Fibroblast of lung (primary cell): ENCODE results near the gene CSTB. TPM values are rescaled to one million over a fixed set of nuclear protein-coding genes. Genes with fewer than 3 reads are reported as not detected.

ENCODE experiments used
- DNase-seq, 2 donors: peaks; one replicate each; pipeline versions ENCODE4 v3.0.0 to v3.0.0-alpha.2; 2010; ENCODE audit warnings: low read depth in 2 of 2
- H2AFZ ChIP-seq: 2 replicates; pipeline ENCODE4 v1.5.1; 2012; ENCODE audit warnings: low read length, control low read depth, inconsistent platforms
- H3K27ac ChIP-seq: 2 replicates; pipeline ENCODE4 v1.5.1; 2011; ENCODE audit warnings: low read length, control low read depth; ENCODE audit not compliant: insufficient read depth
- H3K27me3 ChIP-seq: 2 replicates; pipeline ENCODE4 v1.5.1; 2011; ENCODE audit warnings: mild to moderate bottlenecking, low read length; ENCODE audit not compliant: control insufficient read depth, insufficient read depth
- H3K36me3 ChIP-seq: 2 replicates; pipeline ENCODE4 v1.5.1; 2011; ENCODE audit warnings: low read length; ENCODE audit not compliant: control insufficient read depth, insufficient read depth
- H3K4me1 ChIP-seq: 2 replicates; pipeline ENCODE4 v1.5.1; 2011; ENCODE audit warnings: low read length; ENCODE audit not compliant: control insufficient read depth, insufficient read depth; ENCODE audit errors: extremely low read depth
- H3K4me2 ChIP-seq: 2 replicates; pipeline ENCODE4 v1.5.1; 2011; ENCODE audit warnings: low read length, control low read depth; ENCODE audit not compliant: insufficient read depth; ENCODE audit errors: extremely low read depth
- H3K4me3 ChIP-seq, 4 experiments: fragments of 200-600 bp in 1 of 4; sonication (generic) in 1 of 4; replicated peaks in 1 of 4; 2 replicates each; pipeline ENCODE4 v1.5.1; 2011 to 2016; ENCODE audit warnings: low read length in 4 of 4, low read depth in 3 of 4, mild to moderate bottlenecking in 3 of 4, control low read depth in 2 of 4, inconsistent platforms in 1 of 4, mixed read lengths in 1 of 4; ENCODE audit not compliant: insufficient read depth in 1 of 4; ENCODE audit errors: control extremely low read depth in 1 of 4
- H3K79me2 ChIP-seq: 2 replicates; pipeline ENCODE4 v1.5.1; 2012; ENCODE audit warnings: mild to moderate bottlenecking, low read length, inconsistent platforms; ENCODE audit not compliant: control insufficient read depth, insufficient read depth
- H3K9ac ChIP-seq: 2 replicates; pipeline ENCODE4 v1.5.1; 2011; ENCODE audit warnings: mild to moderate bottlenecking, low read length, control low read depth; ENCODE audit not compliant: insufficient read depth
- H3K9me3 ChIP-seq: 2 replicates; pipeline ENCODE4 v1.5.1; 2012; ENCODE audit warnings: low read depth, low read length; ENCODE audit not compliant: control insufficient read depth, insufficient read depth
- H4K20me1 ChIP-seq: 2 replicates; pipeline ENCODE4 v1.5.1; 2011; ENCODE audit warnings: low read length; ENCODE audit not compliant: control insufficient read depth, insufficient read depth; ENCODE audit errors: extremely low read depth
- EZH2 ChIP-seq: IDR thresholded peaks from 2 replicates; pipeline ENCODE4 v1.5.1; 2012; ENCODE audit warnings: low read length, control low read depth, mild to moderate bottlenecking; ENCODE audit errors: missing control alignments
- polyA plus RNA-seq, 2 donors: library from polyadenylated mRNA; depleted of rRNA in 1 of 2; stranded (reverse) in 1 of 2; unstranded in 1 of 2; fragments of >200 nt; gene quantifications; 2 replicates each; pipeline ENCODE4 v1.2.1, GENCODE V29; 2011 to 2012; ENCODE audit warnings: missing spikeins in 1 of 2
- total RNA-seq: library from RNA; depleted of rRNA; stranded (reverse); fragments of >200 nt; gene quantifications from 2 replicates; pipeline ENCODE4 v1.2.1, GENCODE V29; 2014
- TF ChIP-seq, protein P1 (sequence below), 2 donors: IDR thresholded peaks in 1 of 2; conservative IDR thresholded peaks in 1 of 2; 1 replicate in 1 of 2; 2 replicates in 1 of 2; pipeline ENCODE4 v1.5.1; 2011 to 2012; ENCODE audit warnings: low read length in 2 of 2, control low read depth in 1 of 2, inconsistent platforms in 1 of 2, low read depth in 1 of 2, mild to moderate bottlenecking in 1 of 2

CSTB gene
- total and polyA plus RNA-seq, 2 donors (not counting 1 experiment from before 2014, with no cell fraction given), result 24.8 to 72.5 TPM

DNA sequence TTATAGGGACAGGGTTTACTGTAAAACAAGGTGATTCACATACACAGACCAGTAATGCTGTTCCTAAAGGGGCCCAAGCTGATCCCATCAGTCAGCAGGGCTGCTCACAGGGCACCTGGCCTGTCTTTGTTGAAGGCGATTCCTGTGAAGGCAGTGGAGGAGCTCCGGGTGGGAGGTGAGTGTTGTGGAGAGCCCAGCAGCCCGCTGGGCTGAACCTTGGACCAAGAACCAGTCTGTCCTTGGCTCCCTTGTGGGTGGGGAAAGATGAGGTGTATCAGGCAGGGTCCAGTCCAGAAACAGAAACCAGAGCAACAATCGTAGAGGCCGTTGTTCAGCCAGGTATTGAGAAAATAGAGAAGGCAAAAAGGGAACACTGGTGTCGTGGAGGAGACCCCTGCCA is 44.6 kb downstream of the CSTB start:
- Histone ChIP-seq H3K4me3 (no peak overlapping the region), H2AFZ (no peak overlapping the region), H3K4me1 (peaks cover 40% of the 10 kb centered on the region), H3K27me3 (no peaks in the 10 kb centered on the region), H3K36me3 (peaks cover 4% of the 10 kb centered on the region), H4K20me1 (no peaks in the 10 kb centered on the region), H3K9me3 (no peaks in the 10 kb centered on the region), H3K79me2 (peaks cover 47% of the 10 kb centered on the region), H3K4me2 (peak overlapping the region; percentile 62), H3K9ac (no peak overlapping the region), H3K27ac (no peak overlapping the region)
- DNase-seq, result no peak
- TF ChIP-seq EZH2, result no peak
- TF ChIP-seq, protein P1, sequence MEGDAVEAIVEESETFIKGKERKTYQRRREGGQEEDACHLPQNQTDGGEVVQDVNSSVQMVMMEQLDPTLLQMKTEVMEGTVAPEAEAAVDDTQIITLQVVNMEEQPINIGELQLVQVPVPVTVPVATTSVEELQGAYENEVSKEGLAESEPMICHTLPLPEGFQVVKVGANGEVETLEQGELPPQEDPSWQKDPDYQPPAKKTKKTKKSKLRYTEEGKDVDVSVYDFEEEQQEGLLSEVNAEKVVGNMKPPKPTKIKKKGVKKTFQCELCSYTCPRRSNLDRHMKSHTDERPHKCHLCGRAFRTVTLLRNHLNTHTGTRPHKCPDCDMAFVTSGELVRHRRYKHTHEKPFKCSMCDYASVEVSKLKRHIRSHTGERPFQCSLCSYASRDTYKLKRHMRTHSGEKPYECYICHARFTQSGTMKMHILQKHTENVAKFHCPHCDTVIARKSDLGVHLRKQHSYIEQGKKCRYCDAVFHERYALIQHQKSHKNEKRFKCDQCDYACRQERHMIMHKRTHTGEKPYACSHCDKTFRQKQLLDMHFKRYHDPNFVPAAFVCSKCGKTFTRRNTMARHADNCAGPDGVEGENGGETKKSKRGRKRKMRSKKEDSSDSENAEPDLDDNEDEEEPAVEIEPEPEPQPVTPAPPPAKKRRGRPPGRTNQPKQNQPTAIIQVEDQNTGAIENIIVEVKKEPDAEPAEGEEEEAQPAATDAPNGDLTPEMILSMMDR (conservative IDR thresholded peaks at IDR 0.05 in 1 of 2, IDR thresholded peaks at IDR 0.05 in 1 of 2; ENCODE audit: low read depth in 1 of 2, low read length in 2 of 2), result no peak

DNA sequence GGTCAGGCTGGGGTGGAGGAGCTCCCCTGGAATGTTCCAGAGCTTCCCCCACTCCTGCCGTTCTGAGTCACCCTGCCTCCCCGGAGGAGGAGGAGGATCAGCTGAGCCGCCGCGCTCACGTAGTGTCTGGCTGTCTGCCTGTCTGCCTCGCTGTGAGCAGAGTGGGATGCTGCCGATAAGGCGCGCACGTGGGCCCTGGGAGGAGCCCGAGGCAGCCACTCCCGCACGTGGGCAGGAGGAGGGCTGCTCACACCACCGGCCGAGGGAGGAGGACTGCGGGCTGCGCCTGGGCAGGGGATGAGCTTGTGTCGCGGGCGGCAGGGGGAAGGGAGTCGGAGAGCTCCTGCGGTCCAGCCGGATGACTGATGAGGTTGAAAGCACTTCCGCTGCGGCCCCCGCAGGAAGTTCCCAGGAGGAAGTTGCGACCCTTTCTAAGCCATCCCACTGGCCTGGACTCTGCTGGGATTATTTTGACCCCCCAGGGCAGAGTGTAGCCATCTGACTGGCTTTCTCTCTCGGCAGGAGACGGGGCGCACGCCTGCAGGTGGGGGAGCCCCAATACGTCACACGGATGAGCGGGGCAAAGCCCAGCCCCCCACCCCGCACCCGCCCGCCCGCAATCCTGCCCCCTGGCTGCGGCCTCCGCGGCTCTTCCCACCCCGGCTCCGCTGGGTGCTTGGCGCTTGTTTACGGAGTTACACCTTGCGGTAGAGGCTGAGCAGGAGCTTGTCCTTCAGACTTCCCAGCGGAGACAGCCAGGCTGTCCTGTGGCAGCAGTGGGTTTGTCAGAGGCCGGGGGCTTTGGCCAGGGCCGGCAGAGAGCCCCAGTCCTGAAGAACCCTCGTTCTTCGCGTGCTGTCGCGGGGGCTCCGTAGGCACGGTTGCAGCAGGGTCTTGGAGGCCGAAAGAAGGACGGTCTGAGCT is 47.4 kb downstream of the CSTB start:
- TF ChIP-seq, protein P1 (conservative IDR thresholded peaks at IDR 0.05 in 1 of 2, IDR thresholded peaks at IDR 0.05 in 1 of 2; ENCODE audit: low read depth in 1 of 2, low read length in 2 of 2), result peak in 1 of 2 donors; percentile 19
- TF ChIP-seq EZH2, result no peak
- peaks cover 48% of the 10 kb centered on the region for H3K79me2 ChIP-seq
- peaks cover 2% of the 10 kb centered on the region for H3K36me3 ChIP-seq
- no peak overlapping the region for H2AFZ ChIP-seq
- H3K9ac ChIP-seq, result peak overlapping the region; percentile 67
- no peaks in the 10 kb centered on the region for H4K20me1 ChIP-seq
- DNase-seq, result peak; percentile 95 to 99
- peaks cover 36% of the 10 kb centered on the region for H3K4me1 ChIP-seq
- H3K27ac ChIP-seq, result peak overlapping the region; percentile 83
- peak overlapping the region; percentile 61 to 62 (median 61) for H3K4me3 ChIP-seq
- no peaks in the 10 kb centered on the region for H3K9me3 ChIP-seq
- H3K4me2 ChIP-seq, result peak overlapping the region; percentile 88
- no peaks in the 10 kb centered on the region for H3K27me3 ChIP-seq

DNA sequence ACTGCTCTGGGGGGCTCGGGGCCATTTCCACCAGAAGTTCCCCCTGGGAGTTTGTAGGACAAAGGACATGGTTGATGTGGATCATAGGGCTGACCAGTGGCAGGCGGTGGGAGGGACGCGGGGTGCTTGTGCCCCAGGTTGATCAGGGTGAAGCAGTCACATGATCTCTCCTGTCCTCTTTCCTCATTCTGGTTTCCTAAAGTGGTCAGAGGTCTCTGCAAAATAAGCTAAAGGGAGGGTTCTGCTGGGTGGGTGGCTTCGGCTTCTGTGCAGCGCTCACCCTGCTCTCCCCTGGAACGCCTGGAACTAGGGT is 48.0 kb downstream of the CSTB start:
- Histone ChIP-seq H3K79me2 (peaks cover 51% of the 10 kb centered on the region), H4K20me1 (no peaks in the 10 kb centered on the region), H3K9ac (peak overlapping the region; percentile 1), H3K4me1 (peaks cover 30% of the 10 kb centered on the region), H2AFZ (no peak overlapping the region), H3K4me3 (peak overlapping the region in 2 of 4 experiments; percentile 61 to 62), H3K27ac (peak overlapping the region; percentile 83), H3K36me3 (peaks cover 5% of the 10 kb centered on the region), H3K9me3 (no peaks in the 10 kb centered on the region), H3K4me2 (peak overlapping the region; percentile 51), H3K27me3 (no peaks in the 10 kb centered on the region)
- TF ChIP-seq EZH2, result no peak
- TF ChIP-seq, protein P1 (conservative IDR thresholded peaks at IDR 0.05 in 1 of 2, IDR thresholded peaks at IDR 0.05 in 1 of 2; ENCODE audit: low read depth in 1 of 2, low read length in 2 of 2), result no peak
- no peak for DNase-seq
